Gastroesophageal sphincter (tissue), 3 donors: ENCODE results near the gene ASB6.

Source experiments
- CTCF ChIP-seq, 4 experiments: fragments of 200-600 bp in 2 of 4; fragments of 450-650 bp in 2 of 4; sonication (generic) in 1 of 4; IDR thresholded peaks; one replicate each; pipeline ENCODE4 v1.5.1; 2017 to 2019; ENCODE audit warnings: antibody characterized with exemption in 4 of 4, mild to moderate bottlenecking in 2 of 4, moderate library complexity in 2 of 4
- EP300 ChIP-seq: sonication (generic); formaldehyde crosslinking; IDR thresholded peaks from one replicate; pipeline ENCODE4 v1.6.1; 2017; ENCODE audit warnings: antibody characterized with exemption, mild to moderate bottlenecking
- POLR2A ChIP-seq, 2 donors: fragments of 450-650 bp; IDR thresholded peaks; one replicate each; pipeline ENCODE4 v1.6.1; 2017; ENCODE audit warnings: antibody characterized with exemption in 2 of 2, mild to moderate bottlenecking in 2 of 2, moderate library complexity in 1 of 2
- POLR2AphosphoS5 ChIP-seq: sonication (generic); formaldehyde crosslinking; IDR thresholded peaks from one replicate; pipeline ENCODE4 v1.6.1; 2017; ENCODE audit warnings: antibody characterized with exemption

GRCh38 chr9:129586685-129587084, 55.3 kb downstream of the ASB6 start:
- TF ChIP-seq EP300 (no peak), CTCF (IDR thresholded peaks at IDR 0.05) (no peak), POLR2A (IDR thresholded peaks at IDR 0.05) (no peak), POLR2AphosphoS5 (no peak)
